GM12875 (cell line): Measurements from ENCODE around the gene TOE1.

Experiments used
- H3K4me3 ChIP-seq: one replicate; pipeline ENCODE4 v1.5.1; 2011; ENCODE audit warnings: low read depth, low read length, control low read depth
- TF ChIP-seq, protein P1 (sequence below): IDR thresholded peaks from 2 replicates; pipeline ENCODE4 v1.5.1; 2011; ENCODE audit warnings: low read depth, mild to moderate bottlenecking, control low read depth, inconsistent platforms, low read length, moderate library complexity, borderline replicate concordance; ENCODE audit not compliant: insufficient read depth

The TOE1 gene

DNA sequence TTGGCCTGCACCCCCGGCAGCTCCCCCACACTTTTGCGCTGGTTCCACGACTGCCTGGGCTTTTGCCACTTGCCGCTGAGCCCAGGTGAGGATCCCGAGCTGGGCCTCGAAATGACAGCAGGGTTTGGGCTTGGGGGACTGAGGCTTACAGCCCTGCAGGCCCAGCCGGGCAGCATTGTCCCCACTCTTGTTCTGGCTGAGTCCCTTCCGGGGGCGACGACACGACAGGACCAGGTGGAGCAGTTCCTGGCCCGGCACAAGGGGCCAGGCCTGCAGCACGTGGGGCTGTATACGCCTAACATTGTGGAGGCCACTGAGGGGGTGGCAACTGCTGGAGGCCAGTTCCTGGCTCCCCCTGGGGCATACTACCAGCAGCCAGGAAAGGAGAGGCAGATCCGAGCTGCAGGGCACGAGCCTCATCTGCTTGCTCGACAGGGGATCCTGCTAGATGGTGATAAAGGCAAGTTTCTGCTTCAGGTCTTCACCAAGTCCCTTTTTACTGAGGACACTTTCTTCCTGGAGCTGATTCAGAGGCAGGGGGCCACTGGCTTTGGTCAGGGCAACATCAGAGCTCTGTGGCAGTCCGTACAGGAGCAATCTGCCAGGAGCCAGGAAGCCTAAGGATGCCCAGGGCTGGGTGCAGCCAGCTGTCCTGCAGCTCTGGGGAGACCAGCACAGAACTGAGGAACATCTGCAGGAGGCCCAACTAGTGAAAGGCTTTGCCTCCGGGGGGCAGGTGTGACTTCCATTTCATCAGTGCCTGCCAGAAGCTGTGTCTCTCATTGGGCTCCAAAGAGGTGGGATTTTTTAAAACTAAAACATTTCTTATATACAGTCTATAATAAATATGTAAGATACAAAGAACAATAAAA lies 12.1 kb upstream of the TOE1 start:
- peak overlapping the region; percentile 90 for H3K4me3 ChIP-seq

DNA sequence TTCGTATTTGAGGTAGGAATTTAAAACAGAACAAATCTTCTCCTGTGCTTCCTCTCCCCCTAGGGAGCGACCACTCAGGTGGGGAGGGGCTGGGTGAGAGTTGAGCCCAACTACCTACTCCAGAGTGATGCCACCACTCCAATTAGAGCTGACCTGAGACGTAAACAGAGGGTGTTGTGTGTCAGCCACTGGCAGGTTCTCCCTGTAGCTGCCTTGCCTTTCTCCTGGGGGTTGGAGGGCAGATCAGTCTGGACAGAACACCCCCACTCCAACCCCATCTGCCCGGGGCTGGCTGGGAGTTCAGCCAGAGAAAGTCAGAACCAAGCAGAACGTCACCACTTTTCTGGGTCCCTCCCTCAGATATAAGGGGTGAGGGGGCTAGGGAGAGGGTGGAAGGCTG lies 11.3 kb upstream of the TOE1 start:
- TF ChIP-seq, protein P1, sequence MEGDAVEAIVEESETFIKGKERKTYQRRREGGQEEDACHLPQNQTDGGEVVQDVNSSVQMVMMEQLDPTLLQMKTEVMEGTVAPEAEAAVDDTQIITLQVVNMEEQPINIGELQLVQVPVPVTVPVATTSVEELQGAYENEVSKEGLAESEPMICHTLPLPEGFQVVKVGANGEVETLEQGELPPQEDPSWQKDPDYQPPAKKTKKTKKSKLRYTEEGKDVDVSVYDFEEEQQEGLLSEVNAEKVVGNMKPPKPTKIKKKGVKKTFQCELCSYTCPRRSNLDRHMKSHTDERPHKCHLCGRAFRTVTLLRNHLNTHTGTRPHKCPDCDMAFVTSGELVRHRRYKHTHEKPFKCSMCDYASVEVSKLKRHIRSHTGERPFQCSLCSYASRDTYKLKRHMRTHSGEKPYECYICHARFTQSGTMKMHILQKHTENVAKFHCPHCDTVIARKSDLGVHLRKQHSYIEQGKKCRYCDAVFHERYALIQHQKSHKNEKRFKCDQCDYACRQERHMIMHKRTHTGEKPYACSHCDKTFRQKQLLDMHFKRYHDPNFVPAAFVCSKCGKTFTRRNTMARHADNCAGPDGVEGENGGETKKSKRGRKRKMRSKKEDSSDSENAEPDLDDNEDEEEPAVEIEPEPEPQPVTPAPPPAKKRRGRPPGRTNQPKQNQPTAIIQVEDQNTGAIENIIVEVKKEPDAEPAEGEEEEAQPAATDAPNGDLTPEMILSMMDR = no peak
- H3K4me3 ChIP-seq = peak overlapping the region; percentile 26

More for the DNA sequence above, 12.1 kb upstream of the TOE1 start:
- TF ChIP-seq, protein P1 = no peak

- no peak overlapping the region for H3K4me3 ChIP-seq
- TF ChIP-seq, protein P1 = no peak
Observed at GRCh38 chr1:45329445-45329844, 10.5 kb upstream of the TOE1 start.

DNA sequence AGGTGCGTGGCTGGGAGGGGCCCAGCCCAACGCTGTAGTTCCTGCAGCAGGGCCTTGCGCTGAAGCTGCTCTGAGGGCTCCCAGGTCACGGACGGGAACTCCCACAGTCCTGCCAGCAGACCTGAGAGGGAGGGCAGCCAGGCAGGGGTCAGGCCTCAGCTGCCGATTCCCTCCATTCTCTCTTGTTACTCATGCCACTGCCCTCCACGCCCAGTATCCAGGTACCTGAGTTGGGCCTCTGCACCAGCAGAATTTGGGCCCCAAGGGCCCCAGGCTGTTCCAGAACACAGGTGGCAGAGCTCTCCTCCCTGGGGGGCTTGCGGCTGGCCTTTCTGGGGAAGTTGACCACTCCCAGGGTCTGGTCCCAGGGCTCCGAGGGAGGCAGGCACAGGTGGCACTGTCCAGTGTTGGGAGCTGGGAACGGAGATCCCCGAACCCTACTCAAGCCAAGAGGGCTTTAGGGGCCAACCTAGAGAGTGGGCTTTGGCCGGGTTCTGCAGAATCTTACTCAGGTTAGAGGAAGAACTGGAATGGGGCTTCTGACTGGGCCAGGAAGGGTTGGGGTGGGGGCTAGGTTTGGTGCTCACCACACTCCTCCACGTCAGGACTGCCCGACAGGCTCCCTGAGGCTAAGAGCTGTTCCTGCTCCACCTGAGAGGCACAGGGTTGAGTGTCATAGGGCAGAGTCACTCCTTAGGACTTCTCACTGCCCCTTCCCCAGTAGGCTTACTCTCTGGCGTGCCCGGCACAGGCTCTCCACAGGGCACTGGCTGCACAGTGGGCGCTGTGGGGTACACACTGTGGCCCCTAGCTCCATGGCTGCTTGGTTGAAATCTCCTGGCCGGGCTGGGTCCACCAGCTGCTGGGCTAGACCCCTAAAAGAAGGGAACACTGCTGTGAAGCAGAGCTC lies 8.3 kb upstream of the TOE1 start:
- no peak overlapping the region for H3K4me3 ChIP-seq

DNA sequence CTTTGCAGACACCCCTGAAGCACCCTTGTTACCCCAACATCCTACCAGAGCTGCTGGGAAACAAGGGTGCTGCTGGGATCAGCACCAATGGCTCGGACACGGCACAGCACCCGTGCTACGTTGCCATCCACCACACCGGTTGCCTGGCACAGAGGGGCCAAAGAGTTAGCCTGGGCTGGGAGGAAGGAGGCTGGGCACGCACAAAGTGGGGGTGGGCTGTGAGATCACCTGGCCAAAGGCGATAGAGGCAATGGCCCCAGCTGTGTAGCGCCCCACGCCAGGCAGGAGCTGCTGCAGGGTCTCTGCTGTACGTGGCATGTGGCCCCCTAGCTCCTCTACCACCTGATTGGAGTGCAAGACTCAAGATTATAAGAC lies 7.6 kb upstream of the TOE1 start:
- TF ChIP-seq, protein P1 = no peak
- no peak overlapping the region for H3K4me3 ChIP-seq

More for the DNA sequence above, 8.3 kb upstream of the TOE1 start:
- TF ChIP-seq, protein P1 = no peak

DNA sequence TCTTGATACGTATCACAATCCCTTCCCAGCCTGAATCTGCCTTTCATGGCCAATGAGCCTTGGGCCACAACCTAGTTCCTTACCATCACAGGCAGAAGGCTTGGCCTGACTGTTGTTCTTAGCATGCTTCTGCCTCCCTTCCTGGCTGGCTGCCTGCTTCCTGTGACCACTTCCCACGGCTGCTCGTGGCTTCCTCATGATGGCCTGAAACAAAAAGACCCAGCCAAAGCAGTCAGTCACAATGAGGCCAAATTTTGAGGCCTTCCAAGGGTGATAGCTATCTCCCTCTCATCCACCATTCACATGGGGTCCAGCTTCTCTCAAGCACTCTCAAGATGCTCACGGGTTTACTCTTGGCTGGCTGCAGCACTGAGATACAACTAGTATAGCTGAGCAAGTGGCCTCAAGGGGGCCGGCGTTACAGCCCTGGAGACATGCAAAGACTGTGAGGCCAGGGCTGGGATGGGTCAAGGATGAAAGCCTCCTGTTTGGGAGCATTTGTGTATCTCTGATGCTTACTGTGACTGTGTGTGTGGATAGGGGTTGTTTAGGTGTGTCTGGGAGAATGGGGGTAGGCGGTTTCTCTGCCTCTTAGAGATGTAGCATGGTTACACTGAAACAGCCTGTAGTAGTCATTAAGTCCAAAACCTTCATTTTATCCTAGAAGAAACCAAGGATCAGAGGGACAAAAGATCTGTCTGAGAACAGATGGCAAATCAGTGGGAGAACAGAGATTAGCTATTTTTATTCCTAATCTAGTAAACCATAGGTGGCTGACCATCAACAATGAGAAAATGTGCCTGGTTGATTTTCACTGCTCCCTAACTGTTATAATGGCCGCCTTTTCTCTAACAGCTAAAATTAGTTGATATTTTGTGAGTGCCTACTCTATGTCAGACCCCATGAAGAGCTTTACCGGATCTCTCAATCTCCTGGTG lies 5.4 kb upstream of the TOE1 start:
- no peak overlapping the region for H3K4me3 ChIP-seq
- TF ChIP-seq, protein P1 = no peak
